Uterus (tissue), 2 donors: ENCODE measurements around the gene RPS6KA6.

ENCODE experiments used
- CTCF ChIP-seq, 4 experiments: fragments of 200-600 bp in 2 of 4; fragments of 450-650 bp in 2 of 4; sonication (generic) in 2 of 4; IDR thresholded peaks; one replicate each; pipeline ENCODE4 v1.5.1; 2016 to 2019; ENCODE audit warnings: antibody characterized with exemption in 4 of 4, mild to moderate bottlenecking in 2 of 4, moderate library complexity in 1 of 4
- POLR2A ChIP-seq, 2 donors: fragments of 450-650 bp; IDR thresholded peaks; one replicate each; pipeline ENCODE4 v1.6.1; 2016; ENCODE audit warnings: antibody characterized with exemption in 2 of 2, mild to moderate bottlenecking in 1 of 2, moderate library complexity in 1 of 2

GRCh38 chrX:84161641-84162040 lies 26.4 kb downstream of the RPS6KA6 start:
- TF ChIP-seq CTCF (IDR thresholded peaks at IDR 0.05), result no peak
- TF ChIP-seq POLR2A (IDR thresholded peaks at IDR 0.05), result no peak
